B cell (primary cell): ENCODE data around the gene NUCKS1. TPM values are rescaled to one million over a fixed set of nuclear protein-coding genes. Genes with fewer than 3 reads are reported as not detected.

Experiments used
- ATAC-seq: fragments of 200-7000 bp; cut with Tn5 transposase; one replicate; pipeline ENCODE4 v1.10.0; 2021; ENCODE audit warnings: low read depth, mild to moderate bottlenecking, moderate number of reproducible peaks, moderate library complexity
- CTCF ChIA-PET: fragments of 350-600 bp; sonication (Branson Sonifier 250); formaldehyde crosslinking; loops from one replicate; lab custom pipeline; 2021; ENCODE audit warnings: antibody characterized with exemption, inconsistent platforms; lab: Charles Lee
- POLR2A ChIA-PET: fragments of 350-600 bp; sonication (Branson Sonifier 250); formaldehyde crosslinking; loops from one replicate; lab custom pipeline; 2021; ENCODE audit warnings: antibody characterized with exemption; lab: Charles Lee
- DNase-seq: peaks from one replicate; pipeline ENCODE4 v3.0.0; 2013
- H2AFZ ChIP-seq: 2 replicates; pipeline ENCODE4 v1.6.1; 2012; ENCODE audit warnings: mild to moderate bottlenecking, low read depth, low read length; ENCODE audit not compliant: insufficient read depth, poor library complexity, severe bottlenecking
- H3K27ac ChIP-seq, 2 donors: 1 replicate in 1 of 2; 2 replicates in 1 of 2; pipeline ENCODE4 v1.5.1; 2012 to 2013; ENCODE audit warnings: low read length in 2 of 2, mild to moderate bottlenecking in 2 of 2, moderate library complexity in 1 of 2
- H3K27me3 ChIP-seq, 4 experiments: fragments of 200-600 bp in 1 of 4; sonication (generic) in 1 of 4; replicated peaks in 1 of 4; 1 replicate in 2 of 4; 2 replicates in 2 of 4; pipeline versions ENCODE4 v1.6.1 to v1.7.0; 2013 to 2016; ENCODE audit warnings: low read length in 3 of 4, mild to moderate bottlenecking in 2 of 4, mixed read lengths in 1 of 4, moderate library complexity in 1 of 4; ENCODE audit not compliant: insufficient read depth in 4 of 4, control insufficient read depth in 3 of 4; ENCODE audit errors: control extremely low read depth in 1 of 4
- H3K36me3 ChIP-seq, 2 experiments: replicated peaks in 1 of 2; 1 replicate in 1 of 2; 2 replicates in 1 of 2; pipeline versions ENCODE4 v1.6.1 to v1.7.1; 2013; ENCODE audit warnings: low read length in 1 of 2; ENCODE audit not compliant: insufficient read depth in 2 of 2, control insufficient read depth in 1 of 2; ENCODE audit errors: control extremely low read depth in 1 of 2, extremely low read depth in 1 of 2
- H3K4me1 ChIP-seq, 2 donors: fragments of 200-600 bp in 1 of 2; sonication (generic) in 1 of 2; 1 replicate in 1 of 2; 2 replicates in 1 of 2; pipeline versions ENCODE4 v1.5.1 to v1.6.1; 2013 to 2017; ENCODE audit warnings: low read length in 2 of 2; ENCODE audit not compliant: control insufficient read depth in 2 of 2, insufficient read depth in 2 of 2
- H3K4me2 ChIP-seq: replicated peaks from 2 replicates; pipeline ENCODE3; 2012; ENCODE audit warnings: mild to moderate bottlenecking, low read depth, low read length; ENCODE audit not compliant: poor library complexity, severe bottlenecking
- H3K4me3 ChIP-seq, 5 experiments: fragments of 200-600 bp in 1 of 5; sonication (generic) in 1 of 5; 1 replicate in 3 of 5; 2 replicates in 2 of 5; pipeline versions ENCODE4 v1.5.1 to v1.7.0; 2011 to 2016; ENCODE audit warnings: low read length in 4 of 5, mild to moderate bottlenecking in 4 of 5, low read depth in 2 of 5, control low read depth in 1 of 5, moderate library complexity in 1 of 5; ENCODE audit not compliant: insufficient read depth in 1 of 5; ENCODE audit errors: control extremely low read depth in 1 of 5, extremely low read depth in 1 of 5
- H3K79me2 ChIP-seq: fragments of 200-600 bp; sonication (generic); one replicate; pipeline ENCODE4 v1.6.0; 2016; ENCODE audit warnings: low read length; ENCODE audit not compliant: control insufficient read depth, insufficient read depth
- H3K9ac ChIP-seq: fragments of 200-600 bp; sonication (generic); 2 replicates; pipeline ENCODE4 v1.6.1; 2017; ENCODE audit warnings: mild to moderate bottlenecking, low read length, moderate library complexity
- H3K9me3 ChIP-seq, 3 donors: one replicate each; pipeline versions ENCODE4 v1.6.1 to v1.7.1; 2013; ENCODE audit warnings: low read length in 2 of 3; ENCODE audit not compliant: control insufficient read depth in 2 of 3, insufficient read depth in 1 of 3; ENCODE audit errors: control extremely low read depth in 1 of 3
- H4K20me1 ChIP-seq: 2 replicates; pipeline ENCODE4 v1.6.0; 2012; ENCODE audit warnings: mild to moderate bottlenecking, low read length; ENCODE audit not compliant: insufficient read depth, control insufficient read depth, poor library complexity, severe bottlenecking
- H3K27ac Mint-ChIP-seq: one replicate; pipeline ENCODE4 v1.8.0; 2021; ENCODE audit warnings: mixed read lengths
- H3K27me3 Mint-ChIP-seq: one replicate; pipeline ENCODE4 v1.8.0; 2021; ENCODE audit warnings: mixed read lengths
- H3K4me1 Mint-ChIP-seq: one replicate; pipeline ENCODE4 v1.8.0; 2021; ENCODE audit warnings: mixed read lengths
- H3K4me3 Mint-ChIP-seq: one replicate; pipeline ENCODE4 v1.8.0; 2021; ENCODE audit warnings: mixed read lengths
- H3K9me3 Mint-ChIP-seq: one replicate; pipeline ENCODE4 v1.8.0; 2022; ENCODE audit warnings: mixed read lengths; ENCODE audit not compliant: insufficient read depth
- CTCF ChIP-seq: fragments of 200-600 bp; IDR thresholded peaks from one replicate; pipeline ENCODE4 v1.8.0; 2022; ENCODE audit warnings: antibody characterized with exemption, mild to moderate bottlenecking
- EZH2 ChIP-seq: IDR thresholded peaks from 2 replicates; pipeline ENCODE4 v1.6.1; 2012; ENCODE audit warnings: borderline replicate concordance, low read depth, mild to moderate bottlenecking, moderate library complexity, low read length; ENCODE audit not compliant: insufficient read depth, poor library complexity, severe bottlenecking
- whole genome bisulfite sequencing: methylation state at CpG from one replicate; pipeline ENCODE4 v1.1.5; 2013; ENCODE audit warnings: missing lambda C conversion rate; ENCODE audit not compliant: insufficient coverage; 5-methylcytosine and 5-hydroxymethylcytosine counted together
- intact Hi-C: fragments of 100-400 bp; cut with micrococcal nuclease; formaldehyde crosslinking; loops from one replicate; pipeline ENCODE4 v1.10.0; 2022
- polyA plus RNA-seq: library from polyadenylated mRNA; depleted of rRNA; stranded (reverse); fragments of >200 nt; gene quantifications from 2 replicates; pipeline ENCODE4 v1.2.3, GENCODE V29; 2012
- total RNA-seq, 2 donors: library from RNA; stranded (reverse); fragments of 120-200 nt in 1 of 2; gene quantifications; 1 replicate in 1 of 2; 2 replicates in 1 of 2; pipeline versions ENCODE4 v1.2.3 to v1.2.4, GENCODE V29; 2013 to 2022

NUCKS1 gene
- total and polyA plus RNA-seq, 2 donors (not counting 1 experiment from before 2014, with no cell fraction given) = 6.5 to 90.1 TPM

GRCh38 chr1:205664399-205665017, 85.5 kb downstream of the NUCKS1 start:
- H3K4me1 Mint-ChIP-seq = peaks cover 64% of the 10 kb centered on the region
- H3K4me1 ChIP-seq = peaks cover 65 to 69% of the 10 kb centered on the region in 2 donors
- TF ChIP-seq CTCF (no peak), EZH2 (no peak)
- peaks cover 18% of the 10 kb centered on the region for H3K79me2 ChIP-seq
- no peak overlapping the region for H2AFZ ChIP-seq
- H3K4me2 ChIP-seq = peak overlapping the region; percentile 63
- H3K36me3 ChIP-seq = peaks cover 0 to 13% of the 10 kb centered on the region in 2 experiments
- no peak overlapping the region for H3K9ac ChIP-seq
- no peaks in the 10 kb centered on the region for H3K9me3 ChIP-seq
- peak overlapping the region; percentile 76 to 91 for H3K27ac ChIP-seq
- no peaks in the 10 kb centered on the region for H3K9me3 Mint-ChIP-seq
- WGBS = 81% methylated on average over 17 of the region's 19 CpGs
- H3K27me3 ChIP-seq = no peaks in the 10 kb centered on the region
- no peak overlapping the region for H3K4me3 Mint-ChIP-seq
- peak; percentile 26 for DNase-seq
- H3K4me3 ChIP-seq = no peak overlapping the region
- peak overlapping the region; percentile 77 for H3K27ac Mint-ChIP-seq
- no peaks in the 10 kb centered on the region for H3K27me3 Mint-ChIP-seq
- intact Hi-C loops = loop anchor here (2.0 kb wide), 1 partner anchor 16 kb away; the partner anchor contains the start of gene SLC45A3
- no peak for ATAC-seq
- no peaks in the 10 kb centered on the region for H4K20me1 ChIP-seq
- POLR2A ChIA-PET = no interaction called here
- CTCF ChIA-PET = interaction anchor here (0.9 to 23.2 kb wide), 5 partner anchors 21 to 313 kb away, joined by 3 to 943 read pairs (median 278); no protein-coding TSS in a partner anchor

- Histone ChIP-seq H3K27ac (peak overlapping the region in 1 of 2 donors; percentile 91), H3K4me1 (peaks cover 60 to 68% of the 10 kb centered on the region in 2 donors), H3K4me2 (no peak overlapping the region), H4K20me1 (no peaks in the 10 kb centered on the region), H3K9ac (no peak overlapping the region), H3K79me2 (peaks cover 17% of the 10 kb centered on the region), H3K27me3 (no peaks in the 10 kb centered on the region), H3K36me3 (peaks cover 0 to 13% of the 10 kb centered on the region in 2 experiments), H3K9me3 (no peaks in the 10 kb centered on the region), H3K4me3 (no peak overlapping the region), H2AFZ (no peak overlapping the region)
- Mint-ChIP-seq H3K4me1 (peaks cover 59% of the 10 kb centered on the region), H3K27ac (peak overlapping the region; percentile 57), H3K27me3 (no peaks in the 10 kb centered on the region), H3K9me3 (no peaks in the 10 kb centered on the region), H3K4me3 (no peak overlapping the region)
- ATAC-seq = no peak
- TF ChIP-seq CTCF (no peak), EZH2 (no peak)
- no peak for DNase-seq
- whole genome bisulfite sequencing = 95% methylated on average over 14 of the region's 18 CpGs
- intact Hi-C loops = no loop called here
- POLR2A ChIA-PET = no interaction called here
- CTCF ChIA-PET = interaction anchor here (0.9 to 23.2 kb wide), 5 partner anchors 20 to 314 kb away, joined by 3 to 943 read pairs (median 278); no protein-coding TSS in a partner anchor
Measured at GRCh38 chr1:205663286-205663936, 86.6 kb downstream of the NUCKS1 start.
